Measurements from ENCODE around the gene TFEB.

DNA sequence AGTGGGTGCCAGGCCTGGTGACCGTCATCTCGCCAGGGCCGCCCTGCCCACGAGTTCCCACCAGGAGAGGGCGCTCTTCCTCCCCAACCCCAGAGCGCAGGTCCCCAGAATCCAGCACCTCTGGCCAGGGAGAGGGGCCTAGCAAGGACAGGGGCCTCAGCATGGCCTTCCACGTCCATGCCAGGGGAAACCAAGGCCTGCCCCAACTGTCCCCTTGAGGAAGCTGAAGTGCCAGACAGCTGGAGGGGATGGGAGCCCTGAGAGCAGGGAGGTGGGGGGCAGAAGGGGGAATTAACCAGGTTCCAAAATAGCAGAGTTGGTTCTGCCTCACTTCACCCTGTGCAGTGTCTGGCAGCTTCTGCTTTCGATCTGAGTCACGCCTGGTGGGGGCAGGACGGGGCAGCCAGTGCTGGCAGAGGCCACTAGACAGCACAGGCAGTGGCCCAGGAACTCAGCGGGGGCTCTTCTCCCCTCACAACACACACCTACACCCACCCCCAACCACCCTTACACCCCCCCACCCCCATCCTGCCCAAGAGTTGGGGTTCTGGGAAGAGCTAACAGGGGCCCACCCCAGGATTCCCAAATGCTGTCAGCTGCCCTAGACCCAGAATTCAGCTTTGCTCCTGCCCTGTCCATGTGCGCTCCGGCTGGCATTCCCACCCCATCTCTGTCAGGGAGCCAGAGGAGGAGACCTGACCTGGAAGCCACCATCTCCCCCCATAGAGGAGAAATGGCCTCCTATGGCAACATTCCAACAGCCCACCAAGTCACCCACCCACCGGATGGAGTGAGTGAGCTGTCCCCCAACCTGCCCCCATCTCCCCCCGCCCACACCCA lies 29.2 kb downstream of the TFEB start:
- no peak for TF ChIP-seq EGR1 (IDR thresholded peaks at IDR 0.05)
- peak; percentile 44; the same call in 1 of the 2 replicates for TF ChIP-seq TEAD4 (IDR thresholded peaks at IDR 0.05)
- no peak for TF ChIP-seq EP300 (IDR thresholded peaks at IDR 0.05; ENCODE audit: borderline replicate concordance)
- TF ChIP-seq FOXM1 (IDR thresholded peaks at IDR 0.05; ENCODE audit: borderline replicate concordance, low read depth): no peak
- peak; percentile 71 for TF ChIP-seq RAD21 (IDR thresholded peaks at IDR 0.05; ENCODE audit: low read depth)
- TF ChIP-seq YY1 (IDR thresholded peaks at IDR 0.05; ENCODE audit: low read depth): no peak
- TF ChIP-seq CREB1 (IDR thresholded peaks at IDR 0.05; ENCODE audit: low read depth): no peak
- TF ChIP-seq, protein P1, sequence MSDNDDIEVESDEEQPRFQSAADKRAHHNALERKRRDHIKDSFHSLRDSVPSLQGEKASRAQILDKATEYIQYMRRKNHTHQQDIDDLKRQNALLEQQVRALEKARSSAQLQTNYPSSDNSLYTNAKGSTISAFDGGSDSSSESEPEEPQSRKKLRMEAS (IDR thresholded peaks at IDR 0.05): no peak
- TF ChIP-seq TAF1 (IDR thresholded peaks at IDR 0.05; ENCODE audit: low read depth): no peak
- TF ChIP-seq, protein P2, sequence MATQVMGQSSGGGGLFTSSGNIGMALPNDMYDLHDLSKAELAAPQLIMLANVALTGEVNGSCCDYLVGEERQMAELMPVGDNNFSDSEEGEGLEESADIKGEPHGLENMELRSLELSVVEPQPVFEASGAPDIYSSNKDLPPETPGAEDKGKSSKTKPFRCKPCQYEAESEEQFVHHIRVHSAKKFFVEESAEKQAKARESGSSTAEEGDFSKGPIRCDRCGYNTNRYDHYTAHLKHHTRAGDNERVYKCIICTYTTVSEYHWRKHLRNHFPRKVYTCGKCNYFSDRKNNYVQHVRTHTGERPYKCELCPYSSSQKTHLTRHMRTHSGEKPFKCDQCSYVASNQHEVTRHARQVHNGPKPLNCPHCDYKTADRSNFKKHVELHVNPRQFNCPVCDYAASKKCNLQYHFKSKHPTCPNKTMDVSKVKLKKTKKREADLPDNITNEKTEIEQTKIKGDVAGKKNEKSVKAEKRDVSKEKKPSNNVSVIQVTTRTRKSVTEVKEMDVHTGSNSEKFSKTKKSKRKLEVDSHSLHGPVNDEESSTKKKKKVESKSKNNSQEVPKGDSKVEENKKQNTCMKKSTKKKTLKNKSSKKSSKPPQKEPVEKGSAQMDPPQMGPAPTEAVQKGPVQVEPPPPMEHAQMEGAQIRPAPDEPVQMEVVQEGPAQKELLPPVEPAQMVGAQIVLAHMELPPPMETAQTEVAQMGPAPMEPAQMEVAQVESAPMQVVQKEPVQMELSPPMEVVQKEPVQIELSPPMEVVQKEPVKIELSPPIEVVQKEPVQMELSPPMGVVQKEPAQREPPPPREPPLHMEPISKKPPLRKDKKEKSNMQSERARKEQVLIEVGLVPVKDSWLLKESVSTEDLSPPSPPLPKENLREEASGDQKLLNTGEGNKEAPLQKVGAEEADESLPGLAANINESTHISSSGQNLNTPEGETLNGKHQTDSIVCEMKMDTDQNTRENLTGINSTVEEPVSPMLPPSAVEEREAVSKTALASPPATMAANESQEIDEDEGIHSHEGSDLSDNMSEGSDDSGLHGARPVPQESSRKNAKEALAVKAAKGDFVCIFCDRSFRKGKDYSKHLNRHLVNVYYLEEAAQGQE (IDR thresholded peaks at IDR 0.05; ENCODE audit: low read depth): no peak
- TF ChIP-seq, protein P3, sequence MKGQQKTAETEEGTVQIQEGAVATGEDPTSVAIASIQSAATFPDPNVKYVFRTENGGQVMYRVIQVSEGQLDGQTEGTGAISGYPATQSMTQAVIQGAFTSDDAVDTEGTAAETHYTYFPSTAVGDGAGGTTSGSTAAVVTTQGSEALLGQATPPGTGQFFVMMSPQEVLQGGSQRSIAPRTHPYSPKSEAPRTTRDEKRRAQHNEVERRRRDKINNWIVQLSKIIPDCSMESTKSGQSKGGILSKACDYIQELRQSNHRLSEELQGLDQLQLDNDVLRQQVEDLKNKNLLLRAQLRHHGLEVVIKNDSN (IDR thresholded peaks at IDR 0.05): no peak

All from Ishikawa (cell line).